Gastrocnemius medialis (tissue), 4 donors: ENCODE measurements around the gene GPR4.

ENCODE experiments used
- POLR2A ChIP-seq, 2 donors: fragments of 450-650 bp; IDR thresholded peaks; one replicate each; pipeline ENCODE4 v1.6.1; 2017; ENCODE audit warnings: antibody characterized with exemption in 2 of 2, mild to moderate bottlenecking in 2 of 2, moderate library complexity in 2 of 2
- TF ChIP-seq, protein P1 (sequence below), 5 experiments: fragments of 450-650 bp in 3 of 5; fragments of 200-600 bp in 2 of 5; sonication (generic) in 2 of 5; IDR thresholded peaks in 4 of 5; conservative IDR thresholded peaks in 1 of 5; 1 replicate in 4 of 5; 2 replicates in 1 of 5; pipeline ENCODE4 v1.5.1; 2016 to 2019; ENCODE audit warnings: antibody characterized with exemption in 5 of 5, mild to moderate bottlenecking in 3 of 5, moderate library complexity in 3 of 5

DNA sequence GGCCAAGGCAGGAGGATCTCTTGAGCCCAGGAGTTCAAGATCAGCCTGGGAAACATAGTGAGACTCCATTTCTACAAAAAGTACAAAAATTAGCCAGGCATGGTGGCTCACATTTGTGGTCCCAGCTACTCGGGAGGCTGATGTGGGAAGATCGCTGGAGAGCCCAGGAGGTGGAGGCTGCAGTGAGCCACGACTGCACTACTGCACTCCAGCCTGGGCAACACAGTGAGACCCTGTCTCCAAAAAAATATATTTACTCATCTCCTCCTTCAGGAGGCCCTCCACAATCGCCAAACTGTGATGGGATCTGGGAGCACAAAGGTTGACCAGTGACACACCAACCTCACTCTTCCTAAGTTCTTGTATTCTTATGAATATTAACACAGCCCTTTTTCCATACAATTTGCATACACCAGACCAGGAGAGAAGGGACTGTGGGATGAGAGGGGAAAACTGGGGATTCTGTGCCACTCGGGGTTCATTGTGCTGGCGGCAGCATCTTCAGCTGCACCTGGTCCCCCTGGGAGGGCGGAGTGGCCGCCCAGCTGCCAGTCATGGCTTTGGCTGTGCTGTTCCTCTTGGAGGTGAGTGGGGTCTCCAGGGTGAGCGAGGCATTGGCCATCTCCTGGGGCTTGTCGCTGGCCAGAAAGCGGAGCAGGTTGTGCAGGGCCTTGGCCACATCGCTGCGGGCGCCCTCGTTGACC is 11.6 kb downstream of the GPR4 start:
- TF ChIP-seq POLR2A (IDR thresholded peaks at IDR 0.05): no peak
- TF ChIP-seq, protein P1, sequence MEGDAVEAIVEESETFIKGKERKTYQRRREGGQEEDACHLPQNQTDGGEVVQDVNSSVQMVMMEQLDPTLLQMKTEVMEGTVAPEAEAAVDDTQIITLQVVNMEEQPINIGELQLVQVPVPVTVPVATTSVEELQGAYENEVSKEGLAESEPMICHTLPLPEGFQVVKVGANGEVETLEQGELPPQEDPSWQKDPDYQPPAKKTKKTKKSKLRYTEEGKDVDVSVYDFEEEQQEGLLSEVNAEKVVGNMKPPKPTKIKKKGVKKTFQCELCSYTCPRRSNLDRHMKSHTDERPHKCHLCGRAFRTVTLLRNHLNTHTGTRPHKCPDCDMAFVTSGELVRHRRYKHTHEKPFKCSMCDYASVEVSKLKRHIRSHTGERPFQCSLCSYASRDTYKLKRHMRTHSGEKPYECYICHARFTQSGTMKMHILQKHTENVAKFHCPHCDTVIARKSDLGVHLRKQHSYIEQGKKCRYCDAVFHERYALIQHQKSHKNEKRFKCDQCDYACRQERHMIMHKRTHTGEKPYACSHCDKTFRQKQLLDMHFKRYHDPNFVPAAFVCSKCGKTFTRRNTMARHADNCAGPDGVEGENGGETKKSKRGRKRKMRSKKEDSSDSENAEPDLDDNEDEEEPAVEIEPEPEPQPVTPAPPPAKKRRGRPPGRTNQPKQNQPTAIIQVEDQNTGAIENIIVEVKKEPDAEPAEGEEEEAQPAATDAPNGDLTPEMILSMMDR (IDR thresholded peaks at IDR 0.05 in 4 of 5, conservative IDR thresholded peaks at IDR 0.05 in 1 of 5): no peak
